CD4-positive, alpha-beta T cell treated with Interferon gamma for 1 hour (primary cell): ENCODE results near the gene CDH6.

ENCODE experiments used
- DNase-seq: peaks from one replicate; pipeline ENCODE4 v3.0.0-alpha.2; 2020

Gene CDH6

GRCh38 chr5:31204958-31205357 lies 11.5 kb downstream of the CDH6 start:
- DNase-seq, result no peak

- DNase-seq, result no peak
These were observed 14.6 kb downstream of the CDH6 start for GRCh38 chr5:31208043-31208442.

GRCh38 chr5:31209334-31209733 lies 15.8 kb downstream of the CDH6 start:
- no peak for DNase-seq

- no peak for DNase-seq
These were observed 17.6 kb downstream of the CDH6 start for GRCh38 chr5:31211098-31211497.

GRCh38 chr5:31213257-31213656 lies 19.8 kb downstream of the CDH6 start:
- DNase-seq, result no peak

- no peak for DNase-seq
These were observed 20.2 kb downstream of the CDH6 start for GRCh38 chr5:31213705-31214121.

GRCh38 chr5:31214229-31214628 lies 20.7 kb downstream of the CDH6 start:
- DNase-seq, result no peak

GRCh38 chr5:31215236-31215635 lies 21.8 kb downstream of the CDH6 start:
- no peak for DNase-seq

GRCh38 chr5:31217446-31217845 lies 24.0 kb downstream of the CDH6 start:
- no peak for DNase-seq

- no peak for DNase-seq
These were observed 25.5 kb downstream of the CDH6 start for GRCh38 chr5:31218978-31219377.

- no peak for DNase-seq
These were observed 27.5 kb downstream of the CDH6 start for GRCh38 chr5:31221001-31221400.

- no peak for DNase-seq
These were observed 31.6 kb downstream of the CDH6 start for GRCh38 chr5:31225118-31225517.

GRCh38 chr5:31225613-31226012 lies 32.1 kb downstream of the CDH6 start:
- no peak for DNase-seq

- no peak for DNase-seq
These were observed 33.2 kb downstream of the CDH6 start for GRCh38 chr5:31226651-31227050.

- DNase-seq, result no peak
These were observed 35.8 kb downstream of the CDH6 start for GRCh38 chr5:31229266-31229665.

GRCh38 chr5:31231177-31231838 lies 37.8 kb downstream of the CDH6 start:
- DNase-seq, result no peak

- no peak for DNase-seq
These were observed 38.9 kb downstream of the CDH6 start for GRCh38 chr5:31232273-31232888.

GRCh38 chr5:31235381-31235780 lies 41.9 kb downstream of the CDH6 start:
- no peak for DNase-seq

- no peak for DNase-seq
These were observed 42.9 kb downstream of the CDH6 start for GRCh38 chr5:31236339-31236738.

GRCh38 chr5:31237174-31237573 lies 43.7 kb downstream of the CDH6 start:
- DNase-seq, result no peak

- DNase-seq, result no peak
These were observed 45.0 kb downstream of the CDH6 start for GRCh38 chr5:31238497-31238896.

- no peak for DNase-seq
These were observed 51.4 kb downstream of the CDH6 start for GRCh38 chr5:31244921-31245320.

- no peak for DNase-seq
These were observed 53.9 kb downstream of the CDH6 start for GRCh38 chr5:31247381-31247780.

- DNase-seq, result no peak
These were observed 56.7 kb downstream of the CDH6 start for GRCh38 chr5:31250201-31250600.

- no peak for DNase-seq
These were observed 57.5 kb downstream of the CDH6 start for GRCh38 chr5:31251032-31251431.
